Body of pancreas (tissue), 4 donors: ENCODE results near the gene IDE. TPM values are rescaled to one million over a fixed set of nuclear protein-coding genes. Genes with fewer than 3 reads are reported as not detected.

ENCODE experiments used
- ATAC-seq: fragments of 150-250 bp; one replicate; pipeline ENCODE4 v1.9.1; 2016
- DNase-seq, 4 donors: peaks; one replicate each; pipeline ENCODE4 v3.0.0-alpha.2; 2019
- H3K27ac ChIP-seq, 4 donors: fragments of 200-600 bp; sonication (generic); 1 replicate in 3 of 4; 2 replicates in 1 of 4; pipeline versions ENCODE4 v1.5.1 to v1.6.1; 2016 to 2019; ENCODE audit warnings: mild to moderate bottlenecking in 1 of 4, mixed read lengths in 1 of 4, moderate library complexity in 1 of 4
- H3K27me3 ChIP-seq, 2 donors: fragments of 200-600 bp; sonication (generic); one replicate each; pipeline ENCODE4 v1.6.0; 2016; ENCODE audit warnings: mild to moderate bottlenecking in 1 of 2
- H3K36me3 ChIP-seq, 2 donors: fragments of 200-600 bp; sonication (generic); replicated peaks in 1 of 2; 2 replicates each; pipeline ENCODE4 v1.5.1; 2016; ENCODE audit warnings: low read depth in 2 of 2; ENCODE audit not compliant: insufficient read depth in 1 of 2
- H3K4me1 ChIP-seq: fragments of 200-600 bp; sonication (generic); one replicate; pipeline ENCODE4 v1.6.0; 2016
- H3K4me3 ChIP-seq, 2 donors: fragments of 200-600 bp; sonication (generic); 1 replicate in 1 of 2; 2 replicates in 1 of 2; pipeline ENCODE4 v1.5.1; 2016 to 2019
- H3K9me3 ChIP-seq, 3 donors: fragments of 200-600 bp; sonication (generic); 1 replicate in 2 of 3; 2 replicates in 1 of 3; pipeline ENCODE4 v1.5.1; 2016
- POLR2A ChIP-seq, 3 donors: fragments of 450-650 bp; IDR thresholded peaks; one replicate each; pipeline ENCODE4 v1.6.1; 2016; ENCODE audit warnings: antibody characterized with exemption in 3 of 3, mild to moderate bottlenecking in 2 of 3
- WGBS, 2 donors: methylation state at CpG; one replicate each; pipeline ENCODE4 v1.1.5; 2017; 5-methylcytosine and 5-hydroxymethylcytosine counted together
- intact Hi-C: fragments of 100-400 bp; cut with DNase I; formaldehyde crosslinking; loops from one replicate; pipeline ENCODE4 v1.15.1; 2023
- total RNA-seq, 2 donors: library from RNA; depleted of rRNA; stranded (reverse); fragments of >200 nt; gene quantifications; one replicate each; pipeline ENCODE4 v1.1.0, GENCODE V29; 2016
- TF ChIP-seq, protein P1 (sequence below), 7 experiments: fragments of 450-650 bp in 4 of 7; fragments of 200-600 bp in 3 of 7; sonication (generic) in 3 of 7; IDR thresholded peaks; one replicate each; pipeline ENCODE4 v1.5.1; 2016 to 2019; ENCODE audit warnings: antibody characterized with exemption in 7 of 7

Gene IDE
- total RNA-seq, 2 donors from 2014 or later = 13.8 to 19.5 TPM

DNA sequence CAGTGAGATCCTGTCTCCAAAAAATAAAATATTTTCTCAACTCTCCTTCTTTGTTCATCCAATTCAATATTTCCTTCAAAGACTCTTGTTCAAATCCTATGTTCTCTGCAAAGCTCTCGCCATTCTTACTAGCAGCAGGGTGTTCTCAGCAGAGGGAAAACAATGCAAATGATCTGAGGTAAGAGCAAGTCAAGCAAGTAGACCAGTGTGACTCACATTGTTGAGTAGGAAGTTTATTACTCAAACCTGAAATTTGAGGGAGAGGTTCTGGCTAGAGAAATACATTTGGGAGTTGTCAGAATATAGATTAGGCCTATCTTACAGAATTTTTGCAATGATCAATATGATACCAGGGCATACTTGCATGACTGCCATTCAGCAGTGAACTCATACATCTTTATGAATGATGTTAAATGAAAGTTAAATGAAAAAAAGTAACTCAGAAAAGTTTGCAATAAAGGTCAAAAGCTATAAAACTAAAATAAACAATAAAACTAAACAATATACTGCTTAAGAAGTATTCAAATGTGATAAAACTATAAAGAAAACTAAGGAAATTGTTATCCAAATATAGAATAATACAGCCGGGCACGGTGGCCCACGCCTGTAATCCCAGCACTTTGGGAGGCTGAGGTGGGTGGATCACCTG is 5.8 kb downstream of the IDE start:
- no peak overlapping the region for H3K27ac ChIP-seq
- H3K9me3 ChIP-seq = no peaks in the 10 kb centered on the region
- H3K27me3 ChIP-seq = no peaks in the 10 kb centered on the region
- no peak for DNase-seq
- WGBS, 2 donors = 90 to 95% methylated on average over 4 of the region's 4 CpGs
- intact Hi-C loops = no loop called here
- no peak for ATAC-seq
- no peaks in the 10 kb centered on the region for H3K36me3 ChIP-seq
- no peak overlapping the region for H3K4me3 ChIP-seq
- peaks cover 44% of the 10 kb centered on the region for H3K4me1 ChIP-seq
- TF ChIP-seq POLR2A (IDR thresholded peaks at IDR 0.05) = no peak

DNA sequence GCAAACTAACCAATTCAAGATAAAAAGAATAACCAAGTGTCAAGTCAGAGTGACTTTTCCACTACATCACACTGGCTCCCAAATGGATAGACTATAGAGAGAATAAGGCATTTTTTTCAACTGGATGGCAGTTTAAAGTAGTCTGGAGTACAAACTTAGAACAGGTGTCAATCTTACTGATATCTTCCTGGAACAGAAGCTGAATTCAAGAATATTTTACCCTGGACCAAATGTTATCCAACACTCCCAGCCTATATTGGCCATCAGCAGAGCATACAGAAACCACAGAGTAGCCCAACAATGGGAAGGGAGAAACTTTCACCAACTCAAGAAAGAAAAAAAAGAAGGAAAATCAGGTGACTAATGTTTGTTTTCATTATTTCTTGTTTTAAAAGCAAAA is 11.5 kb downstream of the IDE start:
- TF ChIP-seq POLR2A (IDR thresholded peaks at IDR 0.05) = no peak
- TF ChIP-seq, protein P1, sequence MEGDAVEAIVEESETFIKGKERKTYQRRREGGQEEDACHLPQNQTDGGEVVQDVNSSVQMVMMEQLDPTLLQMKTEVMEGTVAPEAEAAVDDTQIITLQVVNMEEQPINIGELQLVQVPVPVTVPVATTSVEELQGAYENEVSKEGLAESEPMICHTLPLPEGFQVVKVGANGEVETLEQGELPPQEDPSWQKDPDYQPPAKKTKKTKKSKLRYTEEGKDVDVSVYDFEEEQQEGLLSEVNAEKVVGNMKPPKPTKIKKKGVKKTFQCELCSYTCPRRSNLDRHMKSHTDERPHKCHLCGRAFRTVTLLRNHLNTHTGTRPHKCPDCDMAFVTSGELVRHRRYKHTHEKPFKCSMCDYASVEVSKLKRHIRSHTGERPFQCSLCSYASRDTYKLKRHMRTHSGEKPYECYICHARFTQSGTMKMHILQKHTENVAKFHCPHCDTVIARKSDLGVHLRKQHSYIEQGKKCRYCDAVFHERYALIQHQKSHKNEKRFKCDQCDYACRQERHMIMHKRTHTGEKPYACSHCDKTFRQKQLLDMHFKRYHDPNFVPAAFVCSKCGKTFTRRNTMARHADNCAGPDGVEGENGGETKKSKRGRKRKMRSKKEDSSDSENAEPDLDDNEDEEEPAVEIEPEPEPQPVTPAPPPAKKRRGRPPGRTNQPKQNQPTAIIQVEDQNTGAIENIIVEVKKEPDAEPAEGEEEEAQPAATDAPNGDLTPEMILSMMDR (IDR thresholded peaks at IDR 0.05) = no peak
- Histone ChIP-seq H3K9me3 (no peaks in the 10 kb centered on the region), H3K4me1 (peaks cover 15% of the 10 kb centered on the region), H3K4me3 (no peak overlapping the region), H3K27ac (no peak overlapping the region), H3K36me3 (peaks cover 0 to 3% of the 10 kb centered on the region in 2 donors), H3K27me3 (no peaks in the 10 kb centered on the region)
- intact Hi-C loops = no loop called here
- no peak for ATAC-seq
- no peak for DNase-seq

DNA sequence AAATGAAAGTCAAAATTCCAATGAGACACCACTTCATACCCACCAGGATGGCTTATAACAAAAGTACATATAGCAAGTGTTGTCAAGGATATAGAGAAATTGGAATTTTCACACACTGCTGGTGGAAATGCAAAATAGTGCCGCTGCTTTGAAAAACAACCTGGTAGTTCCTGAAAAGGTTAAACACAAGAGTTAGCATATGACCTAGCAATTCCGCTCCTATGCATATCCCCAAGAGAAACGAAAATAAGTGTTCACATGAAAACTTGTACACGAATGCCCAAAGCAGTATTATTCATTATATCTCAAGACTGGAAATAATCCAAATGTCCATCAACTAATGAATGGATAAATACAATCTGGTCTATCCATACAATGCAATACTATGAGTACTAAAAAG is 14.8 kb downstream of the IDE start:
- WGBS, 2 donors = 93% methylated on average over 4 of the region's 4 CpGs
- peaks cover 0 to 3% of the 10 kb centered on the region in 2 donors for H3K36me3 ChIP-seq

DNA sequence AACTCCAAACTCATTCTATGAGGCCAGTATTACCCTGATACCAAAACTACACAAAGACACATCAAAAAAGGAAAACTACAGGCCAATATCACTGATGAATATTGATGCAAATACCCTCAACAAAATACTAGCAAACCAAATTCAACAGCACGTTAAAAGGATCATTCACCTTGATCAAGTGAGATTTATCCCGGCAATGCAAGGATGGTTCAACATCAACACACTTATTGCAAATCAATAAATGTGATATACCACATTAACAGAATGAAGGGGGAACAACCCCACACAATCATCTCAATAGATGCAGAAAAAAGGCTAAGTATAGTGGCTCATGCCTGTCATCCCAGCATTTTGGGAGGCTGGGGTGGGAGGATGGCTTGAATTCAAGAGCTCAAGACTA is 19.9 kb downstream of the IDE start:
- H3K9me3 ChIP-seq = peaks cover 0 to 7% (median 0%) of the 10 kb centered on the region in 3 donors
- H3K27me3 ChIP-seq = no peaks in the 10 kb centered on the region
- peaks cover 0 to 2% of the 10 kb centered on the region in 2 donors for H3K36me3 ChIP-seq
- ATAC-seq (no peak), DNase-seq (no peak)
- WGBS, 2 donors = 90 to 96% methylated on average over 2 of the region's 2 CpGs
- H3K27ac ChIP-seq = no peak overlapping the region
- H3K4me1 ChIP-seq = no peaks in the 10 kb centered on the region
- no peak for TF ChIP-seq POLR2A (IDR thresholded peaks at IDR 0.05)
- TF ChIP-seq, protein P1 (IDR thresholded peaks at IDR 0.05) = no peak
- H3K4me3 ChIP-seq = no peak overlapping the region
- intact Hi-C loops = no loop called here

More for the DNA sequence above, 14.8 kb downstream of the IDE start:
- Histone ChIP-seq H3K27me3 (no peaks in the 10 kb centered on the region), H3K27ac (no peak overlapping the region), H3K4me1 (no peaks in the 10 kb centered on the region), H3K9me3 (peaks cover 0 to 4% (median 0%) of the 10 kb centered on the region in 3 donors), H3K4me3 (no peak overlapping the region)
- DNase-seq (no peak), ATAC-seq (no peak)
- intact Hi-C loops = no loop called here
- TF ChIP-seq, protein P1 (IDR thresholded peaks at IDR 0.05) = no peak
- no peak for TF ChIP-seq POLR2A (IDR thresholded peaks at IDR 0.05)

DNA sequence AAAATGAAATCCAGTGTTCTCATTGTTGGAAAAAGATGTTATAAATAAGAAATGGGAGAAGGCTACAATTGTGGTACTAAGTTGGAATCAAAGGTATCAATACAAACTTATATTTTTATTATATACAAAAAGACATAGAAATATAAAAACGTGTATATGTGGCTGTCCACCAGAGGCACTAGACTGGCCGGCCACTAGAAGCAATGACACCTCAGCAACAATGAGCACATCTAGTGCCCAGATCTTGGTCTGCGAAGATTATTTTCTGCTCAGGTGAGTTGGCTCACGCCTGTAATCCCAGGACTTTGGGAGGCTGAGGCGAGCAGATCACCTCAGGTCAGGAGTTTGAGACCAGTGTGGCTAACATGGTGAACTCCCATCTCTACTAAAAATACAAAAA is 21.6 kb downstream of the IDE start:
- ATAC-seq (no peak), DNase-seq (no peak)
- no peaks in the 10 kb centered on the region for H3K36me3 ChIP-seq
- intact Hi-C loops = no loop called here
- no peak for TF ChIP-seq POLR2A (IDR thresholded peaks at IDR 0.05)
- TF ChIP-seq, protein P1 (IDR thresholded peaks at IDR 0.05) = no peak
- no peak overlapping the region for H3K4me3 ChIP-seq
- H3K27me3 ChIP-seq = no peaks in the 10 kb centered on the region
- WGBS, 2 donors = 92 to 97% methylated on average over 5 of the region's 5 CpGs
- no peaks in the 10 kb centered on the region for H3K4me1 ChIP-seq
- no peak overlapping the region for H3K27ac ChIP-seq
- H3K9me3 ChIP-seq = peaks cover 0 to 7% (median 0%) of the 10 kb centered on the region in 3 donors
